Measurements from ENCODE around the gene LRRC47.
A peak's percentile ranks its signal among the peaks of the same experiment; 100 is the strongest.

The LRRC47 gene

DNA sequence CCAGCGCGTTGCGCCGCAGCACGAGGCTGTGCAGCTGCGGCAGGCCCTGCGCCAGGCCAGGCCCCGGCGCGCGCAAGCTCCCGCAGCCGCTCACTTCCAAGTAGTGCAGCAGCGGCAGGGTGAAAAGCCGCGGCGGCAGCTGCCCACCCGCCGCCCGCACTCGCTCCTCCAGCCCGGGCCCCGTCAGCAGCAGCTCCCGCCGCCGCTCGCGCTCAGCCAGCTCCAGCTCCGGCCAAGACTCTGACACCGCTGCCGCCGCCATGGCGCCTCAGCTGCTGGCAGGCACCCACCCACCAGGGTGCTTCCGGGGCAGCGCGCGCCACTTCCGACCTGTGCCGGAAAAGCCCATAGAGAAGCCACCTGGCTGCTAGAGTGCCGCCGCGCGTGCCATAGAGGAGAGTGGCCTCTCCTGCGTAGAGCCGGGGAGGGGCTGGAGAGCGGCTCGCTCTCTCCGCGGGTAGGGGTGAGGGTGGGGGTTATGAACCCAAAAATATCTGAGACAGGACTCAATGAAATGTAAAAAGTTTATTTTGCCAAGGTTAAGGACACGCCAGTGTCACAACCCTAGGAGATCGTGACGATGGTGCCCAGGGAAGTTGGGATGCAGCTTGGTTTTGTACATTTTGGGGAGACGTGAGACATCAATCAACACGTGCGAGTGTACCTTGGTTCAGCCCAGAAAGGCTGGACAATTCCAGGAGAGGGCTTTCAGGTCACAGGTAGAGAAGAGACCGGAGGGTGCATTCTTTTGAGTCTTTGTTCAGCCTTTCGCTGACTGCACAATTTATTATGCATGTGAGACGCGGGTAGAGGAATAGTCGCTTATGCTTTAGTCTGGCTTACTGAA, at the start of gene LRRC47:
TSS of gene LRRC47 (minus strand) at position 284 of the 847 bp plus-strand sequence. CDS start at position 262, 22 bp downstream.
- peak; percentile 93 to 95 for DNase-seq

DNA sequence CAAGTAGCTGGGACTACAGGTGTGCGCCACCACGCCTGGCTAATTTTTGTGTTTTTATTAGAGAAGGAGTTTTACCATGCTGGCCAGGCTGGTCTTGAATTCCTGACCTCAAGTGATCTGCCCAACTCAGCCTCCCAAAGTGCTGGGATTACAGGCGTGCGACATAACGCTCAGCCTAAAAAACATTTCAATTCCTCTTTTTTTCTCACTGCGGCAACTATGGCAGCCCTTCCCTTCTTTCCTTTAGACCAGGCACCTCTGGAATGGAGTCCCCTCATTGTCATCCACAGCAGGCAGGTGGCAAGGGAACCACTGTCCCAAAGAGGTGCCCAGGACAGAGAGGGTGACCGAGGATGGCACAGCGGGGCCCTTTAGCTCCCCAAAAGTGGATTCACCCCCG, 46.6 kb upstream of the LRRC47 start:
- DNase-seq, result no peak

DNA sequence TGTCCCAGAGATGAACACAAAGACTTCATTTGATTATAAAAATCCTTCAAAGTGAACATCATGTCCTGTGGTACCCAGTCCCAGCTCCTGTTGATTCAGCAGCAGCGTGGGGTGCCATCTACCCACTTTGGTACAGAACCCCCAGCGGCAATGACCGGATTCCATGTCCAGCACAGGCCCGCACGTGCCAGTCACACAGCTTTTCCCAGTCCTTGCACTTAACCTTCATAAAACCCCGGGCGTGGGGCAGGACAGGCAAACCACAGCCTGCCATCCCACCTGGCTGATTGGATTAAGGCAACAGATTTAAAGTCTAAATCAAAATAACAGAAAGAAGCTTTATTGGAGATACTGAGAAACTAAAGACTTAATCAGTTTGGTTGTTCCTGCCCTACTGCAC, 45.2 kb upstream of the LRRC47 start:
- DNase-seq, result no peak

DNA sequence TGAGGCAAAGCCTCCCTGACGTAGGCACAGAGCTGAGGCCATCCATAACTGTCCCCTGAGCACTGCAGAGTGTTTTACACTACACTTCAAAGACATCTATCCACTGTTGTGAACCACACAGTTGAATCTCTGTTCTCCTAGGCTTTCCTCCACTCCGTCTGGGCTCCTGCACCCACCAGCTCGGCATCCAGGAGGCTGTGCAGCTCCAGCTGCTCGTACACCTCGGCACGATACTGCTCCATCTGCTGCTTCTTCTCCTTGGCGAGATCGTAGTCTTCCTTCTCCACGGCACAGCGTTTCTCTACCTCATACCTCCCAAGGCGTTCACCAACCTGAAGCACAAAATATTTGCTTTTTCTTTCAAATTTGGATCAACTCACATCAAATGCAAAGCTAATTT, 42.5 kb upstream of the LRRC47 start:
- no peak for DNase-seq

DNA sequence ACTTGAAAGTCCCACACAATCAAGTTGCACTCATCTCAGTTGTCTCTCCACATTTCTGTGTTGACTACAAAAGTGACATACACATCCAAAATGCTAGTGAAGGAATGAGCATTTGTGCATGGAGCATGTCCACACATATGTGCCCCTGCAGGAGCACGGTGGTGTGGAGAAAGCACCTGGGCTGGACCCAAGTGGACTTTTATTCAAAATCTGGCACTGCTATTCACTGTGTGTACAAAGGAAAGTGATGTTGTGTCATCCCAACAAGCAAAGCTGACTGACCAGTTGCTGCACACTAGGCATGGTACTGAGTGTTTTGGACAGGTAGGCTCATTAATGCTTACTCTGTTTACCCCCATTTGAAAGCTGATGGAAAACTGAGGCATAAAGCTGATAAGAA, 41.4 kb upstream of the LRRC47 start:
- DNase-seq, result no peak

DNA sequence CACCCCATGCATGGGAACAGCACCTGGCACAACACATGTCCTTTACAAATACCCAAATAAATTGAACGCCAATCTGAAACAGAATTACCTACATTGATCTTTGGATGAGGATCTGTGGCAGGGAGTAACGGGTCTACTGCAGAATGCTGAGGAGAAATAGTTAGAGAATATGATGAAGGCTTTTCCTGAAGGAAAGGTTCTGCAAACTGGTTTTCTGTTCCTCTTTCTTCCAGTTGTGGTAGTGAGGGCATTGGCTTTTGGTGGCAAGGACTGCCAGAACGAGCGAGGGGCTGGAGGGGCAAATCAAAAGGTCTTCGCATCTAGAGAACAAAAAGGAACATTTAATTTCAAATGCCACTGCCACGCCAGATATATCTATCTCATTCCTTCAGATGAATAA, 40.9 kb upstream of the LRRC47 start:
- DNase-seq, result no peak

DNA sequence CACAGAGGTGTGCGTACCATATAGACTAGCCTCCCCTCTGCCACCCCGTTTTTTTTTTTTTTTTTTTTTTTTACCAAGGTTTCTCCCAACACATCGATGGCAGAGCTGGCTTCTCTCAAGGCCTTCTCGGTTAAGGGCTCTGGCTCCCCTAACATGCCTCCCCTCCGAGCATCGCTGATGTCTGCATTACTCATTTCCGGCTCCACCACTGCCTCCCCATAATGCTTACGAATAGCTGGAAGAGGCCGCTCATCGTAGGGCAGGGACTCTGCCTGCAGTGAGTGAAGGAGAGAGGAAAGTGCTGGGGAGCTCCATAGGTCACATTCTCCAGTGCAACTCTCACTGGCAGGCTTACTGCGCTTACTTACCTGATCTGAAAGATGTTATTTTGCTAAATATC, 40.1 kb upstream of the LRRC47 start:
- no peak for DNase-seq

DNA sequence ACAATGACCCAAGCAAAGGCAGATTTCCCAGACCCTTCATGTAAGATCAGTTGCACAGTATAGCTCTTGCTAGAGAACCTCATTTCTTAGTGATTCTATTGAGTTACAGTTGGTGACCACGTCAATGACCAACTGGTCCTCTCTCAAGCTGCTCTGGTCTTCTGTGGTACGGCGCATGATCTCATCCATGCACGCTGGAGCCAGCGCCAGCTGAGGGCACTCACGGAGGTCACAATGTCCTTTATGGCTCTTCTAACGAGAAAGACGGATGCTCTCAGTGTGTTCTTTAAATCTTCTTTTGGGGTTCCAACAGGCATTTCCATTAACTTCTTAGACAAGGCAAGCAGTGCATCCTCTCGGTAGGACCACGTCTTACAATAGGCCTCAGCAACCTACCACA, 38.4 kb upstream of the LRRC47 start:
- no peak for DNase-seq

DNA sequence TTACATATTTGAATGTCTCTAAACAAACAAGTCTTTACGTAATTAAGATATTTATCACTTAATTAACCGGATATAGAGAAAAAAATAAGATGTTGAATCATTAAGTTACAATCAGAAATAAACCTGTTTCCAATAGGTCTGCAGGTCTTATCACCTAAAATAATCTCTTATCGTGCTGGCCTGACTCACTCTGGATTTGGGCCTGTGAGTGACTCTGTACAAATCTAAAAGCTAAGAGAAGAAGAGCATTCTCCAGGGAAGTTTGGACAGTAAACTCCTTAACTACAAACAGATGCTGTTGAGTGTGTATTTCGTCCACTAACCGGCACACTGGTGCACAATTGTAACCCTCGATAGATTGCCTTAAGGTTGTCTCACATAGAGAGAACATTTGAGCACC, 35.4 kb upstream of the LRRC47 start:
- no peak for DNase-seq

DNA sequence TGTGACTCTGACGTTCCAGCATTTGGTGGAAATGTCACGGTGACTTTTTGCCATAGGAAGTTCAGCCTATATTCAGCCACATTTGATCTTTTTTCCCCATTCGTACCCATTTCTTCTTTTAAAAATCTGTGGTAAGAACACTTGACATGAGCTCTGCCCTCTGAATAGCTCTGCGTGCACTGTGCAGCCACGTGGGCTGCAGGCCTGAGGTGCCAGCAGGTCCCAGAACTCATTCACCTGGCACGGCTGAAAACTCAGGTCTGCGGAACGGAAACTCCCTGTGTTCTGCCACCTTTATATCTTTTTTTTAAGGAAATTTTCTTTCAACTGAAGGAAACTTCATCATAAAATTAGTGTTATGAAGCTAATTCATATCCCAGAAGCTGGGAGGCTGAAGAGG, 32.1 kb upstream of the LRRC47 start:
- no peak for DNase-seq

DNA sequence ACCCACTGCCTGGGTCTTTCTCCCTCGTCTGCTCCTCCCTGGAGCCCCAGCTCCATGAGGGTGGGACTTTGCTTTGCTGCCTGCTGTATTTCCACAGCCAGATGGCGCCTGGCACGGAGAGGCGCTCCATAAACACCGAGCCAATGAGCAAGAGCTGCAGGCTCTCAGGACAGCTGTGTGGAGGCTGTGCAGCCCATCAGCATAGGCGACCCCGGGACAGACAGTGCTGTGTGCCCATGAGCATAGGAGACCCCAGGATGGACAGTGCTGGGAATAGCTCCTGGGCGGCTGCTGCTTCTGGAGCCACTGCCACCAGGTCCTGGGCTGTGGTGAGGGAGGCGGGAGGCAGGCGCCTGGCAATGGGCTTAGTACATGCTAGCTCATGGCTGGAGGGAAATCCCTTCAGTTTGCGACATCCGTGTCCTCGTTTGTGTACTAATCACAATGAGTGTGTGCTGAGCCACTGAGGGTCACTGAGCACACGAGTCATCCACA, 31.6 kb upstream of the LRRC47 start:
- no peak for DNase-seq

DNA sequence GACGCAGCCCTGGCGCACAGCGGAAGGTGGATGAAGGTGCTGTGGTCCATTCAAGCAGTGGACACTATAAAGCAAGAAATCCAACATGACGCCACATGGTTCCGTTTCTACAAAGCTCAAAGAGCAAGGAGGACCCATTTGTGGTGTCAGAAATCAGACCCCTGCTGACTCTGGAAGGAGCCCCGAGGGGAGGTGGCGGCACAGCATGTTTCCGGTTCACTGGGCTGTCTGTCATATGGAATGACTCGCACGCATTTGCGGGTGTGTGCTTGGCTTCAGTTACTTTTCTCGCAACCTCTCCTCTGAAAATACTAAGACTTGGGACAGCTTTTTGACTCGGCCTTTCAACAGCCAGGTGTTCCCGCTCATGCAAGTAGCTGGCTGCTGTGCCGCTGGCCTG, 29.1 kb upstream of the LRRC47 start:
- no peak for DNase-seq

DNA sequence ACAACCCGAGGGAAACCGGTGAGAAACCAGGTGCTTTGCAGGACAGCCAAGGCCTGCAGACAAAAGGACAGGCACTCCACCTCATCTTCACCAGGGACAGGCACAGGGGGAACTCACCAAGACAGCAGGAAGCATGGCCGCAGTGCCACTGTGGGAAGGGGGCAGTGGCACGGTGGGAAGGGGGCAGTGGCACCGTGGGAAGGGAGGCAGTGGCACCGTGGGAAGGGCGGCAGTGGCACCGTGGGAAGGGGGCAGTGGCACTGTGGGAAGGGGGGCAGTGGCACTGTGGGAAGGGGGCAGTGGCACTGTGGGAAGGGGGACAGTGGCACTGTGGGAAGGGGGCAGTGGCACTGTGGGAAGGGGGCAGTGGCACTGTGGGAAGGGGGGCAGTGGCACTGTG, 28.4 kb upstream of the LRRC47 start:
- no peak for DNase-seq

DNA sequence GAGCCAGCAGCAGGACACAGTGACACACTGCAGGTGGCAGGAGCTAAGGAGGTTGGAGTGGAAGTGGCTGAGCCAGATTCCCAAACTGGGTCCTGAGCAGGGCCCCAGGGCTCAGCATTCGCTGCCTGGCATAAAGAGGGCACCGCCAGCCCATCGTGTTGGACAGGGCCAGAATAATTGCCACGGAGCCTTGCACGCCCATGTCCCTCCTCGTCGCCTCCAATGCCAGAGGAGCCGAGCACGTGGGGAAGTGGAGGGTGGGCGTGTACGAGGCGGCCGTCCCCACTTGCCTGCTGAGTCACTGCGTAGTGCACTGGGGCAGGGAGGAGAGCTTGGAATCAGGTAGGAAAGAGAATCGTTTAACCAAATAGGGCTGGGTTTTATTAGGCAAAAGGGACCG, 26.1 kb upstream of the LRRC47 start:
- DNase-seq, result no peak

DNA sequence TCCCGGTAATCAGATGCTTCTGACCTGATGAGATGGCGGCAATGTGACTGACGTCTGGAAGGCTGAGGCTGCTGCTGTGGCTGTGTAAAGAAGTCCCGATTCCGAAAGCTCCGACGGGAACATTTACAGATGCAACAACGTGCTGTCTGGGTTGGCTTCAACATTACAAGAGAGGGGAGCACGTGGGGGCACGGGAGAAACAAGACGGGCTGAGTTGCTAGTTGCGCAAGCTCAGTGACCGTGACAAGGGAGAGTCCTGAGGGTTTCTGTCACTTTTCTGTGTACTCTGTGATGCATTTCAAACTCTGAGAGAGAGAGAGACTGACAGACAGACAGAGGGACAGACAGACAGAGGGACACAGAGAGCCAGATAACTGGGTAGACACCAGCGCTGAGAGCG, 25.6 kb upstream of the LRRC47 start:
- DNase-seq, result no peak

DNA sequence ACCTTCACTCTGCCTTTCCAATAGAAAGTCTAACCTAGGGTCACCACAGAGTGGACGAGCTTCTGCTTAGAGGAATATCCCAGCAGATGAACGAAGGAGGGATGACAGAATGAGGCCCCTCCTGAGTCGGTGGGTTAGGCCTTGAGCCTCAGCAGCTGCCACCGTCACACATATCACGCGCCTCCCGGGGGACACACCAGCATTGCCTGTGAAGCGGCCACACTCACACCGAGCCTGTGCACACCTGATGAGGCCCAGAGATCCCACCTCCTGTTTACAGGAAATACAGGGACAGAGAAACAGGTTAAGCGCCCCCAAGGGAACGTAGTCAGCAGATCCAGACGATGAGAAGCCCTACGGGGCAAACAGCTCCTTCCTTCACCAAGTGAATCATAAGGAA, 25.1 kb upstream of the LRRC47 start:
- no peak for DNase-seq

DNA sequence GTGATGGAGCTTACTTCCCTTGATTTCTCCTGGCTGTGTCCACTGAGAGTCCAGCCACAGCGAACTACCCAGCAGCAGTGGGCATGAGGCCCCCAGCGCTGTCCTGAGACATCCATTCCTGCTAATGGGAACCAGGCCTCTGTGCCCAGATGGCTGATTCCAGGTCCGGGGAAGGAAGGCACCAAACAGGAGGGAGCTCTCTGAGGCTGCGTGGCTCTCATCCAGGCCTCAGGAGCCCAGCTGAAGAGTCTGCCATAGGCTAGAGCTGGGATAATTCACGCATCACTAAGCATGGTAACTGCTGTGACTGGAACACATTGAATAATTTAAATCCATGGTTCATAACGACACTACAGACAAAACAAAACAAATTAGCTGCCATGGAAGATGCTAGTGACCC, 24.7 kb upstream of the LRRC47 start:
- DNase-seq, result no peak

DNA sequence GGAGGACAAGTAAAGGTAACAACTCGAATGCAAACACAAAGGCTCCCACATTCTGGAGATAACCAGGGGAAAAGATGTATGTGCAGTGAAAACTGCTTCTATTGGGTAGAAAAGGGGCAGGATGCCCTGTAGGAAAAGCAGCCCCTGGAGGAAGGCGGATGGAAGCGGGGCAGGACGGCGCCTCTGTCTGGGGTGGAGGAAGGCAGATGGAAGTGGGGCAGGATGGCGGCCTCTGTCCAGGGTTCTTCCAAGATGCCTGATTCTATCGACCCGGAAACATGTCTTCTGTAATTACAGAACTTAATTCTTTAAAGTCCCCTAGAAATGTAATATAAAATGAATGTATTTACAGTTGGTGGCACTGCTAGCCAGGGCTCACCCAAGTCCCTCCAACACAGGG, 24.0 kb upstream of the LRRC47 start:
- DNase-seq, result no peak

DNA sequence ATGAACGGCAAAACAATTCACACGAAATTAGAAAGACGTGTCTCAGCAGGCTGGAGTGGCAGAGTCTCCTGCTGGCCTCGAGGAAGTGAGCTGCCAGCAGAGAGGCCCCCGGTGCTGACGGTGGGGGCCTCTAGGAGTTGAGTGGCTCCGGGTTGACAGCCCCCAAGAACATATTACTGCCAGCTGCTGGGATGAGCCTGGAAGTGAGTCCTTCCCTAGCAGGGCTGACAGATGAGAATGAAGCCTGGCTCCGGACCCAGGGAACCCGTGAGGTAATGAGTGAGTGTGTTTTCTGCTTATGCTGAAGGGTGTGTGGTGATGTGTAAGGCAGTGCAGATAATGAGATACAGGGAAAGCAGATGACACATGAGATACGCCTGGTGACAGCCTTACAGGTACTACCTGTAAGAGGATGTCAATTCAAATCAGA, 23.5 kb upstream of the LRRC47 start:
- DNase-seq, result no peak

DNA sequence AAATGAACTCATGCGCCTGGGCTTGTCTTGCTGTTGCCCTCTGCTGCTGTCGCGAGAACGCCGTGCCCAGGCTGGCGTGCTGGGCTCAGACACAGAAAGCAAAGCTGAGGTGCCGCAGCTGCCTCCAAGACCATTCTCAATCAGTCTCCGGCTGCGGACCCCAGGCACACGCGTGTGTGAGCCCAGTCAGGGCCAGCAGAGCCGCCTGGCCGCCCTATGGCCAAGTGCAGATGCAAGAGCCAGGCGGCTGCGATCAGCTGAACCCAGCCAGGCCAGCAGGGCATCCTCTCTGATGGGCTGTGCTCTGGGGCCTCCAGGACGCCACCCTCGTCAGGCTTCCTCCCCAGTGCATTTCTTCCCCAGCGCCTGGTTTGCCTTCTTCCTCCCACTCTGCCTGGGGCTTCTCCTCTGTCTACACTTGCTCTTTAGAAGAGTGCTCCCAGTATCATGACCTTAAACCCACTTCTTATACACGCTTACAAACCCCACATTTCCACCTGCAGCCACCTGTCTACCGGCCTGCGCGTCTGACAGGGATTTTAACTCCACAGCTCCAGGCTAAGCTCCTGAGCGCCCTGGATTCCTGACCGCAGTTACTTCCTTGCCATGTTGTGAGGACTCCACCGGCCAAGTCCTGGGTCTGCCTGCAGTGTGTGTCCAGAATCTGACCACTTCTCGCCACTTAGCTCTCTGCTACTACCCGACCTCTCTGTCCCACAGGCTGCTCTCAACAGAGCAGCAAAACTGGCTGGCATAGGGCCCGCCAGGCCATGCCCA, 21.7 kb upstream of the LRRC47 start:
- DNase-seq, result no peak

DNA sequence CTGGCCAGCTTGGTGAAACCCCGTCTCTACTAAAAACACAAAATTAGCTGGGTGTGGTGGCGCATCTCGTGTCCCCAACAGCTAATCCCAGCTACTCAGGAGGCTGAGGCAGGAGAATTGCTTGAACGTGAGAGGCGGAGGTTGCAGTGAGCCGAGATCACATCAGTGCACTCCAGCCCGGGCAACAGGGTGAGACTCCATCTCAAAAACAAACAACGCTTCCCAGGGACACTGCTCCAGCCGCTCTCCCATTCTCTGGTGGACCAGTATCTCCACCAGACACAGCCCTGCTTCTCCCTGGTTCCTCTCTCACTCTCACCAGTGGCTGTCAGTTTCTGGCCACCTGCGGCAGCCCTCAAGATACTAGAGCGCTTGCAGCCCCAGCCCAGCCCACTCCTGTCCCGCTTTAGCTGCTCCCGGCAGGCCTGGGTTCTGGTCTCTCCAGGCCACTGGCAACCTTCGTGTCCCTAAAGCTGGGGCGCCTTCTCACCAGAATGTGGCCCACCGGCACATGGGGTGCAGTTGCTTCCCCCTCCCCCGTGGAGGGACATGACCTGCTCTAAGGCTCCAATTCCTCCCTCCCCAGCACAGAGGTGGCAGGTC, 20.9 kb upstream of the LRRC47 start:
- DNase-seq, result no peak

DNA sequence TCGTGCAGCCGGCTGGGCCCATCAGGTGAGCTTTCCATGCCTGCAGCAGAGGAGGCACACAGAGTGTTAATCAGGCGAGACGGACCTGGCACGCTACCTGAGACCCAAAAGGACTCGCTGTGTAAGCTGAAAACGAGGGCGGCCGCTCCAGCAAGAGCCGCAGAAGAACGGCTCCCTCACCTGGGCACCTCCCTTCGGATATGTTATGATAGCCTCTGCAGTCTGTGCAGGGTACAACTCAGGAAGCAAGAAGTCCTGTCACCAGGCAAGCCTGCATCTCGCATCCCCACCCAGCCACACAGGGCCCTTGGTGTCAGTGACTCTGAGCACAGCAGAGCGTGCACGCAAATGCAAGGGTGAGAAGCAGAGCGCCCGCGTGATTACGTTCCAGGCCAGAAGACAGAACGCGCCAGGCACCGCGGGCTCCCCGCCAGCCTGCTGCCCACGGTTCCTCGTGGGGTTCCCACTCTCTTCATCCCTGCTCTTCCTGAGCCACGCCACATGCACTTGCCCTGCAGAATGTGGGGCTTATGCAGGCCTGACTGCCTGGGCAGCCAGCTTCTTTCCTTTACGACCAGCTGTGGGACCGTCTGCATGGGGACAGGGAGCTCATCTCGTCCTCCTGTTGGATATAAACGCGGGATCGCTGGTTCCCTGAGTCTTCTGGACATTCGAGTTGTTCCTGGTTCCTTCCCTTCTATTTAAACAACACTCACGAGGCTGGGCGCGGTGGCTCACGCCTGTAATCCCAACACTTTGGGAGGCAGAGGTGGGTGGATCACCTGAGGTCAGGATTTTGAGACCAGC, 20.2 kb upstream of the LRRC47 start:
- no peak for DNase-seq

Data from CD4-positive, alpha-beta T cell treated with Interleukin-1 beta for 1 hour (primary cell).